IMR-90 (cell line): ENCODE results near the gene ITIH4. TPM values are rescaled to one million over a fixed set of nuclear protein-coding genes. Genes with fewer than 3 reads are reported as not detected.
A peak's percentile ranks its signal among the peaks of the same experiment; 100 is the strongest.

ENCODE experiments used
- ATAC-seq: fragments of 200-7000 bp; cut with Tn5 transposase; 2 replicates; pipeline ENCODE4 v1.9.1; 2020; ENCODE audit warnings: low read depth, mild to moderate bottlenecking, moderate library complexity
- BruUV-seq: library from RNA; stranded (reverse); fragments of 400-500 nt; replicated peaks from 2 replicates; lab custom pipeline; 2021; lab: Mats Ljungman, UMichigan
- CTCF ChIA-PET: fragments of 300-600 bp; formaldehyde crosslinking; extraction: SDS; loops from one replicate; lab custom pipeline; 2021; ENCODE audit warnings: antibody characterized with exemption; lab: Yijun Ruan, JAX
- POLR2A ChIA-PET: fragments of 300-600 bp; sonication (Branson Sonifier 250); formaldehyde crosslinking; loops from one replicate; lab custom pipeline; 2022; ENCODE audit warnings: antibody characterized with exemption; ENCODE audit not compliant: unreplicated experiment; lab: Charles Lee
- DNase-seq: peaks from one replicate; pipeline ENCODE4 v3.0.0; 2013
- H2AFZ ChIP-seq: replicated peaks from 2 replicates; pipeline ENCODE3; 2013; ENCODE audit warnings: low read length, mild to moderate bottlenecking; ENCODE audit not compliant: poor library complexity
- H2AK5ac ChIP-seq: 2 replicates; pipeline ENCODE4 v1.6.1; 2013; ENCODE audit warnings: low read depth, low read length, inconsistent platforms
- H2AK9ac ChIP-seq: replicated peaks from 2 replicates; pipeline ENCODE3; 2013; ENCODE audit warnings: mild to moderate bottlenecking, low read depth, low read length, moderate library complexity; ENCODE audit not compliant: poor library complexity
- H2BK120ac ChIP-seq: 2 replicates; pipeline ENCODE4 v1.6.1; 2013; ENCODE audit warnings: low read depth, low read length, inconsistent platforms
- H2BK15ac ChIP-seq: 3 replicates; pipeline ENCODE4 v1.6.1; 2013; ENCODE audit warnings: low read depth, low read length, inconsistent platforms
- H2BK20ac ChIP-seq: 2 replicates; pipeline ENCODE4 v1.6.1; 2013; ENCODE audit warnings: low read depth, mild to moderate bottlenecking, inconsistent platforms, low read length, moderate library complexity
- H2BK5ac ChIP-seq: 2 replicates; pipeline ENCODE4 v1.6.1; 2013; ENCODE audit warnings: mild to moderate bottlenecking, low read depth, low read length, inconsistent platforms; ENCODE audit not compliant: poor library complexity, severe bottlenecking
- H3K14ac ChIP-seq: replicated peaks from 2 replicates; pipeline ENCODE4 v1.6.1; 2013; ENCODE audit warnings: low read depth, low read length, inconsistent platforms
- H3K18ac ChIP-seq: 2 replicates; pipeline ENCODE4 v1.6.1; 2013; ENCODE audit warnings: low read depth, low read length, control low read depth
- H3K23ac ChIP-seq: 2 replicates; pipeline ENCODE4 v1.6.1; 2013; ENCODE audit warnings: low read depth, low read length, inconsistent platforms
- H3K27ac ChIP-seq: 2 replicates; pipeline ENCODE4 v1.5.1; 2013; ENCODE audit warnings: mild to moderate bottlenecking, control low read depth, low read length; ENCODE audit not compliant: insufficient read depth
- H3K27me3 ChIP-seq: 2 replicates; pipeline ENCODE4 v1.6.1; 2013; ENCODE audit warnings: low read length; ENCODE audit not compliant: control insufficient read depth, insufficient read depth
- H3K36me3 ChIP-seq: 2 replicates; pipeline ENCODE4 v1.6.1; 2013; ENCODE audit warnings: low read length, mixed read lengths; ENCODE audit not compliant: control insufficient read depth, insufficient read depth
- H3K4ac ChIP-seq: 2 replicates; pipeline ENCODE4 v1.6.1; 2013; ENCODE audit warnings: low read depth, low read length, inconsistent platforms
- H3K4me1 ChIP-seq: 2 replicates; pipeline ENCODE4 v1.6.1; 2013; ENCODE audit warnings: low read length, mixed read lengths; ENCODE audit not compliant: control insufficient read depth, insufficient read depth
- H3K4me2 ChIP-seq: 2 replicates; pipeline ENCODE4 v1.6.1; 2013; ENCODE audit warnings: low read depth, mild to moderate bottlenecking, control low read depth, low read length, moderate library complexity
- H3K4me3 ChIP-seq: 2 replicates; pipeline ENCODE4 v1.5.1; 2013; ENCODE audit warnings: low read depth, mild to moderate bottlenecking, control low read depth, low read length, moderate library complexity; ENCODE audit not compliant: insufficient read depth
- H3K56ac ChIP-seq: 2 replicates; pipeline ENCODE4 v1.6.1; 2013; ENCODE audit warnings: low read length, inconsistent platforms; ENCODE audit not compliant: insufficient read depth; ENCODE audit errors: extremely low read depth
- H3K79me1 ChIP-seq, 2 experiments: 2 replicates each; pipeline ENCODE4 v1.6.1; 2013; ENCODE audit warnings: low read length in 2 of 2, inconsistent platforms in 1 of 2, low read depth in 1 of 2
- H3K9ac ChIP-seq: 2 replicates; pipeline ENCODE4 v1.6.1; 2013; ENCODE audit warnings: low read depth, low read length, control low read depth
- H3K9me1 ChIP-seq: 2 replicates; pipeline ENCODE4 v1.6.1; 2013; ENCODE audit warnings: low read length, inconsistent platforms; ENCODE audit not compliant: insufficient read depth
- H3K9me3 ChIP-seq: 2 replicates; pipeline ENCODE4 v1.6.1; 2013; ENCODE audit warnings: low read length; ENCODE audit not compliant: control insufficient read depth, insufficient read depth
- H4K20me1 ChIP-seq: 2 replicates; pipeline ENCODE4 v1.6.1; 2013; ENCODE audit warnings: low read length, inconsistent platforms; ENCODE audit not compliant: insufficient read depth
- H4K5ac ChIP-seq: 2 replicates; pipeline ENCODE4 v1.6.1; 2013; ENCODE audit warnings: mild to moderate bottlenecking, low read depth, low read length, control low read depth
- H4K8ac ChIP-seq, 2 experiments: 2 replicates each; pipeline ENCODE4 v1.6.1; 2013; ENCODE audit warnings: low read depth in 2 of 2, low read length in 2 of 2, control low read depth in 1 of 2, inconsistent platforms in 1 of 2
- H4K91ac ChIP-seq: 2 replicates; pipeline ENCODE4 v1.6.1; 2013; ENCODE audit warnings: low read depth, low read length, inconsistent platforms; ENCODE audit not compliant: insufficient read depth
- CEBPB ChIP-seq: IDR thresholded peaks from 2 replicates; pipeline ENCODE4 v1.6.1; 2012; ENCODE audit warnings: low read depth, low read length, improper control_type of control experiment
- CHD1 ChIP-seq: IDR thresholded peaks from 2 replicates; pipeline ENCODE4 v1.6.1; 2012; ENCODE audit warnings: low read depth, low read length, improper control_type of control experiment
- FOS ChIP-seq: fragments of 150-350 bp; IDR thresholded peaks from 2 replicates; pipeline ENCODE4 v1.6.1; 2016; ENCODE audit warnings: low read depth, low read length
- MAFK ChIP-seq: IDR thresholded peaks from 2 replicates; pipeline ENCODE4 v1.6.1; 2012; ENCODE audit warnings: low read depth, low read length, improper control_type of control experiment
- MAZ ChIP-seq: IDR thresholded peaks from 2 replicates; pipeline ENCODE4 v1.6.1; 2012; ENCODE audit warnings: low read depth, mild to moderate bottlenecking, low read length, improper control_type of control experiment, moderate library complexity, borderline replicate concordance
- WGBS, 2 experiments: methylation state at CpG; one replicate each; pipeline versions ENCODE4 v1.1.5 to v1.1.7; 2013; ENCODE audit warnings: missing lambda C conversion rate in 2 of 2; ENCODE audit not compliant: insufficient read length in 1 of 2; ENCODE audit errors: extremely low coverage in 2 of 2; 5-methylcytosine and 5-hydroxymethylcytosine counted together
- dilution Hi-C: fragments of 300-500 bp; cut with HindIII; formaldehyde crosslinking; loops from one replicate; pipeline ENCODE4 v1.14.3; 2018; ENCODE audit warnings: low sequenced_read_pairs; ENCODE audit not compliant: unreplicated experiment
- in situ Hi-C: fragments of 300-500 bp; cut with MboI; formaldehyde crosslinking; loops from 3 replicates; pipeline ENCODE4 v1.14.3; 2019; ENCODE audit warnings: low sequenced_read_pairs, inconsistent platforms, mixed read lengths
- intact Hi-C: fragments of 100-400 bp; cut with micrococcal nuclease; formaldehyde crosslinking; loops from 2 replicates; pipeline ENCODE4 v1.10.0; 2022
- polyA plus RNA-seq, 3 experiments: library from polyadenylated mRNA; depleted of rRNA; stranded (reverse); fragments of >200 nt; gene quantifications; 2 replicates each; pipeline ENCODE4 v1.2.3, GENCODE V29; 2012; ENCODE audit warnings: low replicate concordance in 1 of 3
- total RNA-seq: library from RNA; depleted of rRNA; stranded (reverse); fragments of >200 nt; gene quantifications from 2 replicates; pipeline ENCODE4 v1.2.3, GENCODE V29; 2012

The ITIH4 gene
- total and polyA plus RNA-seq, 2 of the 4 experiments (the other 2 are of a cell fraction), result 0.26 to 0.36 TPM

- Histone ChIP-seq H3K4me2 (no peak overlapping the region), H4K91ac (no peak overlapping the region), H3K79me1 (no peaks in the 10 kb centered on the region; a peak in 1 of 4 replicates), H3K14ac (no peak overlapping the region), H2BK5ac (no peak overlapping the region), H3K18ac (no peak overlapping the region), H4K8ac (no peak overlapping the region), H2BK15ac (no peak overlapping the region), H2AK9ac (no peak overlapping the region), H3K4me3 (no peak overlapping the region), H3K4me1 (peaks cover 9% of the 10 kb centered on the region; the same call in 1 of the 2 replicates), H2BK120ac (no peak overlapping the region), H2AK5ac (no peak overlapping the region), H3K9me3 (no peaks in the 10 kb centered on the region), H4K20me1 (no peaks in the 10 kb centered on the region; the same call in 1 of the 2 replicates), H3K27me3 (no peaks in the 10 kb centered on the region), H2BK20ac (no peak overlapping the region), H3K56ac (no peak overlapping the region), H3K27ac (no peak overlapping the region), H3K4ac (no peak overlapping the region), H3K9me1 (peaks cover 4% of the 10 kb centered on the region; the same call in 1 of the 2 replicates), H4K5ac (no peak overlapping the region), H3K23ac (no peak overlapping the region), H3K36me3 (peaks cover 22% of the 10 kb centered on the region), H3K9ac (no peak overlapping the region), H2AFZ (no peak overlapping the region)
- TF ChIP-seq MAZ, result no peak
- TF ChIP-seq CEBPB, result peak; percentile 58; the same call in 1 of the 2 replicates
- TF ChIP-seq FOS, result no peak
- TF ChIP-seq CHD1, result no peak
- no peak for TF ChIP-seq MAFK
- intact Hi-C loops (no loop called here), in situ Hi-C loops (no loop called here), dilution Hi-C loops (no loop called here)
- ChIA-PET POLR2A (no interaction called here), CTCF (interaction anchor here (0.5 to 0.7 kb wide), 2 partner anchors 139 to 238 kb away, joined by 3 read pairs; no protein-coding TSS in a partner anchor)
- BruUV-seq, result no TSS peak
- peak; percentile 27; the same call in 1 of the 2 replicates for ATAC-seq
- no CpG with 5 or more reads among the region's 6 CpGs for WGBS, 2 experiments
- peak; percentile 38 for DNase-seq
These were observed 14.7 kb upstream of the ITIH4 start for GRCh38 chr3:52845157-52845556.
